ENCODE measurements around the gene BCL7A. TPM values are rescaled to one million over a fixed set of nuclear protein-coding genes. Genes with fewer than 3 reads are reported as not detected.
"Not testable (repeated sequence)": the region's sequence is repeated elsewhere in the genome, so short reads cannot be mapped to it uniquely, and the experiment has no call there.

The BCL7A gene
- total RNA-seq, 1 donor from 2014 or later, result 3.2 TPM

GRCh38 chr12:122024132-122024785 lies 2.6 kb downstream of the BCL7A start:
- no peak for DNase-seq (ENCODE audit: low spot score)

- DNase-seq (ENCODE audit: low spot score), result no peak
Observed at GRCh38 chr12:122026706-122027333, 5.1 kb downstream of the BCL7A start.

DNA sequence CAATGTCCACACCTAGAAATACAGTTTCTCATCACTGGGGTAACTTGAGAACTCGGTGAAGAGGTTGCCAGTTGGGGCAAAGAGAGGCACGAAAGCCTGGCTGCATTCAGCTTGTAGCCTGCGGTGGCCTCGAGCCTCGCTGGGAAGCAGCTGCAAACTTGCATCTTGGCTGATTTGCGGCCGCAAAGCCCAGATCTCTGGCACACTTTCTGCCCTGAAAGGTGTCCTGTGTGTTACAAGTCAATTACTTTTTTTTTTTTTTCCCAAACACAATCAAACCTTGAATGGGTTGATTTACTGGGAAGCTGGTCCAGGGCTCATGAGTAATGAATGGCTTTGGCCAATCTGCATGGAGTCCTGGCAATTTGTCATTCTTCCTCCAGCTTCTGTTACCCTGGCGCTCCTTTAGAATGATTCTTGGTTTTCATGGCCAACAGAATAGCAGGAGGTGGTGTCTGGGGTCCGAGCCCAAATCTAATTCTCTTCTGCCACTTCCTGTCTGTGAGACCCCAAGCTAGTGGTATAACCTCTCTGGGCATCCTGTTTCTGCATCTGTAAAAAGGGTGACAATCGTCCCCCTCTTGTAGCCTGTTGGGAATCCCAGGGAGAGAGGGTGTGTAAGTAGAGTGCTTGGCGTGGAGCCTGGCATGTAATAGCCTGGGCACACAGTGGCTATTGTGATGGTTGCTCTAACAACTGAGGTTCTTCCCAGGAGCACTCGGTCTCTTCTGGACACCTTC lies 6.7 kb downstream of the BCL7A start:
- no peak for DNase-seq (ENCODE audit: low spot score)

DNA sequence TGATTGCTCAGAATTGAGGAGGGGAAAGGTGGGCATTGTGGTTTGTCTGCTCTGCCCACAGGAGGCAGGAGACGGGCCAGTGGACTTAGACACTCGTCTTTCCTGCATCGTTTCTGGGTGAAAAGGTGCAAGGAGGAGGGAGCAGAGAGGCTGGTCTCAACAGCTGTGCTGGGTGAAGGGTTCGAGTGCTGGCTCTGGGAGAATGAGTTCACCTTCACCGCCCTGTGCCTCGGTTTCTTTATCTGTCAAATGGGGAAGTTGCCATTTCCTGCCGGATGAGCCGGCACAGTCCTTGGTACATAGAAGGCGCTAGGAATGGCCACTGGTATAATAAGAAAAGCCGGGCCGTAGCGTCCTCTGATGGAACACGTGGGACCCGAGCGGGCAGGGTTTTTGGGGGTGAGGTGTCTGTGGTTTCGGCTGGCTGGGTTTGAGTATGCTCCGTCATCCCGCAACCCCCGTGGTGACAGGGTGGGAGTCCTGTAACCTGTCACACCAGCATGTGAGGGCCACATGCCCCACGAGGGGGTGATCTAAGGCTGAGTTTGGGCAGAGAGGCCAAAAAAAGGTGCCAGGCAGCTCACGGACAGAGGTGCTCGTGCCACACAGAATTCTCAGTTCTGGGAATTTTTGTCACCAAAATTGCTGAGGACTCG lies 7.3 kb downstream of the BCL7A start:
- no peak for DNase-seq (ENCODE audit: low spot score)

DNA sequence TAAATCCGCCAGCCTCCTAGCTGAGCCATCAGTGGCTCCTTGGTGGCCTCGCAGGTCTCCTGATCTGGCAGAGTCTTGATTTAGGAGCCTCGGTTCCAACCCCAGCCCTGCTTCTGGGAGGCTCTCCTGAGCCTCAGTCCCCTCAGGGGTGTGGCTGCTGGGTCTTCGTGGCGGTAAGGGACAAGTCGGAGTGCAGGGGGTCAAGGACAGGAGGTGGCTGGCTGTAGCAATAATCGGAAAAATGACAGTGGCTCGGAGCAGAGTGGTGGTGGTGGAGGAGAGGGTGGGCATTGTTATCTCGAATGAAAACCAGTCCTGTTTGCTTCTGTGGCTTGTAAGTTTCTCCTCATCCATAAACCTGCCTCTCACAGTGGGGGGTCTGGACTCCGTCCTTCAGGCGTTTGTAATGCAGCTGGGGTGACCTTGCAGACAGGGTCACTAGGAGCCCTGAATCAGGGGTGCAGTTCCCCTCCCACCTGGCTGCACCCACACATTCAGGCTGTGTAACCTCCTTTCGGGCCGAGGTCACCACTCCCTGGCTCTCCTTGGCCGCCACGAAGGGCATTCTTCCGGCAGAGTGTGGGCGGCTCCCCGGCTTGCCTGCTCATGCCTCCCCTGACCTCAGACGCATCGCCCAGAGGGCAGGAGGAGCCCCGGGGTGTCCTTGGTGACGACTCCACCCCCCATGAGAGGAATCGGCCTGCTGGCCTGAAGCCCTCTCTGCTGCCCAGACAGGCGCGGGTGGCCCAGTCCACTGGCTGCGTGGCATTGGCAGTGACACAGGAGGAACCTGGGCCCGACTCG lies 8.1 kb downstream of the BCL7A start:
- DNase-seq (ENCODE audit: low spot score), result no peak

GRCh38 chr12:122030424-122031035 lies 8.8 kb downstream of the BCL7A start:
- no peak for DNase-seq (ENCODE audit: low spot score)

DNA sequence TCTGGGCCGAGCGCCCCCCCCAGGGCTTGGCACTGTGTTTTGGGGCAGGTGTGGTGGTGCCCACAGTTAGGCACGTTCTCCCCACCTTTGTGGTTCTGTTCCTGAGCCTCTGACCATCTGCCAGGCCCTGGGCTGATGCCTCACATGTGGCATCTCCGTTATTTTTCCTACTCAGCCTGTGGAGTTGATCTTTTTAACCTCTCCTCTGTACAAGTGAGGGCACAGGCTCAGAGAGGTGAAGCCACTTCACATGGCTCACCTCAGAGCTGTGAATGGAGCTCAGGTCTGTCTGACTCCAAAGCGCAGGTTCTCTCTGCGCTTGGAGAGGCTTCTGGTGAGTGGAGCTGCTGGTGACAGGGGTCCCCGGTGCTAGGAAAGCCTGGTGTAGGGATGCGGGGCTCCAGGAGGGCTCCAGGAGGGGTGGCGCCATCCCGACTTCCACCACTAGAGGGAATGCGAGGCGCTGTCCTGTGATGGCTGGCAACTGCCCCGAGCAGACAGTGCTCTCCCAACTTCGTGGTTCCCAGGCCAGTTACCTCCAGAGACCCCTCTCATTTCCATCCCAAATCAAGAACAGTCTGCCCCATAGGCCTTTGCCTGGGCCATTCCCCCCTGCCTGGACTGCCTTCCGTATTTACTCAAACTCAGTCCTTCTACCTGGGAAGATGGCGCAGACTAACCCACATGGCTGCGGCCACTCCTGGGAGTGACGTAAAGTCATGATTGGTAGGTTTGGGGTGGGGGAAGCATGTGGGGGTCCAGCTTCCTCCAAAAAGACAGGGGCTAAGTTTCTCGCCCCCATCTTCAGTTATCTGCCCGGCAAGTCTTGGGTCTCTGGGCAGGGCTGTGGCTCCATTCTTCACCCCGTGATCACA lies 9.9 kb downstream of the BCL7A start:
- DNase-seq (ENCODE audit: low spot score), result no peak

DNA sequence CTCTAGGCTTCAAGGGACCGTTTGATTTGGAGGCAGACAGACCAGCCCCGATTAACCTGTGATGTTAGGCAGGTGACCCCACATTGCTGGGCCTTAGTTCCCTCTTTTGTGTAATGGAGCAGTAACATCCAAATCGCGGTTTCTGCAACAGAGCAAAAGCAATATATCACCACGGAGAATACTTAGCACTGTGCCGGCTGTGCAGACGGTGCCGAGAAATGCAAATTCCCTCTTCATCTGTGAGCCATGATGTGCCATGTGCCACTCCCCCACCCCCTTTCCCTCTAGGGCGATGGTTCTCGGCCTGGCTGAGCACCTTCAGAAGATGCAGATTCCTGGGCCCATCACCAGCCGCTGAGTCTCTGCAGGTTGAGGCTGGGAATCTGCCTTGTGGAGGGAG lies 10.9 kb downstream of the BCL7A start:
- no peak for DNase-seq (ENCODE audit: low spot score)

GRCh38 chr12:122035292-122035691 lies 13.6 kb downstream of the BCL7A start:
- no peak for DNase-seq (ENCODE audit: low spot score)

GRCh38 chr12:122036153-122036552 lies 14.5 kb downstream of the BCL7A start:
- DNase-seq (ENCODE audit: low spot score), result no peak

DNA sequence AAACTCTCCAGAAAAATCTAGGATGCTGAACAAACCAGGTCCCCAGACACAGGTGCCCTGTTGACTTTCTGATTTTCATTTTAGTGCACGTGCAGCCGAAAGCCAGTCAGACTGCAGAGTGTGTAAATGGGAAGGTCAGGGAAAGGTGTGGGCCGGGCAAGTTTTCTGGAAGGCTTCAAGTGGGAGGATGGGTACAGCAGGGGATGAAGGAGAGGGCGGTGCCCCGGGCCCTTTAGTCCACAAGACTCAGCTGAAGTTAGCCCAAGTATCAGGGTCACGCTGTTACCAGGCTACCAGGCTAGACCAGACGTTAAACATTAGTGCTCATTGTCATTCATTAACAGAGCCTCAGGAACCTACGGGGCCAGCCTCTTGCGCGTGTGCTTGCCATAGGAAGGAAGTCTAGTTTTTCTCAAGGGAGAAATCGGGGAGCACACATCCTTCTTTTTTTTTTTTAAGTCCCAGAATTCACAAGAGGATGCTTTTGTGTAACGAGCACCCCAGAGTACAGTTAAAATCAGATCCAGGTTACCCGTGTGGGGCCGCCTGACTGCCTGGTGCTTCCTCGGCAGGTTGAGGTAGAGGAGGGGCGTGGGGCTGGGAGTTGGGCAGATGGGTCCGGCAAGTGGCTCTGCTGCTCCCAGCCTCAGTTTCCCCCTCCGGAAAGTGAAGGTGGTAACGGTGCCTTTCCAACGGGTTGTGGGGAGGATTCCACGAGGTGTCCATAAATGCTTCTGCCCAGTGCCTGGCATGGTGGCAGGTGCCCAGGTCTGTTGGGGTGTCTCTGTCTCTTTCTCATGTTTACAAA lies 19.1 kb downstream of the BCL7A start:
- no peak for DNase-seq (ENCODE audit: low spot score)

GRCh38 chr12:122041458-122041857 lies 19.8 kb downstream of the BCL7A start:
- not testable (repeated sequence) for DNase-seq (ENCODE audit: low spot score)

DNA sequence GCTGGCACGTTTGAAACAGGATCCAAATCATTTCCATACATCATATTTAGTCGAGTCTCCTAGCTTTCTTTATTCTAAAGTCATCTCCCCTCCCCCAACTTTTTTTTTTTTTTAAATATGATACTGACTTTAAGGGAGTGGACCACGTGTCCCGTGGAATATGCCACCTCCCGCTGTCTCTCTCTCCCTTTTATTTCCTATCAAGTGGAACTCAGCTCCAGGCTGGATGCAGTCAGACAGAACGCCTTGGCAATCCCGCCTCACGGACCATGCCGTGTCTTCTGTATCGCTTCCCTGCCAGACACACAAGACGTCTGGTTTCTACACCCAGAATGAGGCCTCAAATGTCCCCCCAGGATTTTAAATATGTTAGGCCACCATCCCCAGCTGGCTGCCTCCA lies 21.2 kb downstream of the BCL7A start:
- no peak for DNase-seq (ENCODE audit: low spot score)

DNA sequence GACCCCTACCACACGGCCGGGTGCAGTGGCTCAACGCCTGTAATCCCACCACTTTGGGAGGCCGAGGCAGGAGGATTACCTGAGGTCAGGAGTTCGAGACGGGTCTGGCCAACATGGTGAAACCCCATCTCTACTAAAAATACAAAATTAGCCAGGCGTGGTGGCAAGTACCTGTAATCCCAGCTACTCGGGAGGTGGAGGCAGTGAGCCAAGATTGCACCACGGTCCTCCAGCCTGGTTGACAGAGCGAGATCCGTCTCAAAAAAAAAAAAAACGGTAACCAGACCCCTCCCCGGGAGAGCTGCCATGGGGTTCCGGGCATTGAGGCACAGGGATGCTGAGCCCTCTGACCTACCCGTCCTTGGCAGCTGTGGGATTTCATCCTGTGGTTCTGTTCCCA lies 21.8 kb downstream of the BCL7A start:
- DNase-seq (ENCODE audit: low spot score), result no peak

DNA sequence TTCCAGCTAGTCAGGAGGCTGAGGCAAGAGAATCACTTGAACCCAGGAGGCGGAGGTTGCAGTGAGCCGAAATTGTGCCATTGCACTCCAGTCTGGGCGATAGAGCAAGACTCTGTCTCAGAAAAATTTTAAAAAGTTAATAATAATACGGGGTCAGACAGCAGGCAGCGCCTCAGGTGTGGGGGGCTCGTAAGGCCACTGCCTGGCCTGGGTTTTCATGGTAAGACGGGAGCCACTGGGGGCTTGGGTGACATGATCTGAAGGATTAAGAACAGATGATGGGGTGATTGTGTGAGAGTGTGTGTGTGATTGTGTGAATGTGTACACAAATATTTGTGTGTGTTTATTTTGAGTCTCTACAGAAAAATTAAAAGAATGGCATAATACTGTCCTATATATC lies 23.6 kb downstream of the BCL7A start:
- DNase-seq (ENCODE audit: low spot score), result no peak

DNA sequence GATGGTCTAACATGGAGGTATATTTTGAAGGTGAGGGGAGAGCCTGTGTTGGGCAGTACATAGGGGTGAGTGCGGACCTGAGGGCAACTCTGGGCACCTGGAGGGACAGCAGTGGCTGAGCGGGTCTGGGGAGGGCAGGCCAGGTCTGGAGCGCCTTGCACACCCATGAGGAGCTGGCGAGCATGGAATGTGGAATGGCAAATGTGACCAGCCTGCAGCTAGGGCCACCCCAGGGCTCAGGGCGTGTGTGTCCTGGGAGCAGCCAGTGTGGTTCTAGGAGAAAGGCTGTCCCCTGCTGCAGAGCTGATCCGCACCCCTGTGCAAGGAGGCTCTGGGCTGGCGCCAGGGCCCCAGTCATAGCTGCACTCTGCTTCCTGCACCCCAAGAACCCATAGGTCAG lies 24.5 kb downstream of the BCL7A start:
- no peak for DNase-seq (ENCODE audit: low spot score)

DNA sequence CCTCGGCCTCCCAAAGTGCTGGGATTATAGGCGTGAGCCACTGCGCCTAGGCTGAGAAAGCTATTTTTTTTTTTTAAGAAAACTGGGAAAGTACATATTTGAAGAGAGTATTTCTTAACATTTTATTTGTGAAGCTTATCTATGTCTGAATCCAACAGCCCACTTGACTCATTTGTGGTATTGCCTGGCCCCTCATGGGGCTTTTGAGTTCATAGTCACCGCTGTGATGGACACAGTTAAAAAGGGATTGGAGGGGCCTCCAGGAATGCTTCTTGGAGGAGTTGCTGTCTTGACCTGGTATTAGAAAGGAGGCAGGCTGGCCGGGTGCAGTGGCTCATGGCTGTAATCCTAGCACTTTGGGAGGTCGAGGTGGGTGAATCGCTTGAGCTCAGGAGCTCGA lies 26.5 kb downstream of the BCL7A start:
- no peak for DNase-seq (ENCODE audit: low spot score)

DNA sequence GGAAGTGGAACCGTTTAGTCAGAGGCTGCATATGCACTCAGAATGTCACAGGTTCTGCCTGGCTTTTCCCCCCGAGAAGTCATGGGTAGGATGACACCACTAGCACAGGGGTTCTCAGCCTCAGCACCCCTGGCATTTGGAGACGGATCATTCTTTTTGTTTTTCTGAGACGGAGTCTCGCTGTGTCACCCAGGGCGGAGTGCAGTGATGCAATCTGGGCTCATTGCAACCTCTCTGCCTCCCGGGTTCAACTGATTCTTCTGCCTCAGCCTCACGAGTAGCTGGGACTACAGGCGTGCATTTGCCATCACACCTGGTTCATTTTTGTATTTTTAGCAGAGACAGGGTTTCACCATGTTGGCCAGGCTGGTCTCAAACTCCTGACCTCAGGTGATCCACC lies 28.1 kb downstream of the BCL7A start:
- no peak for DNase-seq (ENCODE audit: low spot score)

DNA sequence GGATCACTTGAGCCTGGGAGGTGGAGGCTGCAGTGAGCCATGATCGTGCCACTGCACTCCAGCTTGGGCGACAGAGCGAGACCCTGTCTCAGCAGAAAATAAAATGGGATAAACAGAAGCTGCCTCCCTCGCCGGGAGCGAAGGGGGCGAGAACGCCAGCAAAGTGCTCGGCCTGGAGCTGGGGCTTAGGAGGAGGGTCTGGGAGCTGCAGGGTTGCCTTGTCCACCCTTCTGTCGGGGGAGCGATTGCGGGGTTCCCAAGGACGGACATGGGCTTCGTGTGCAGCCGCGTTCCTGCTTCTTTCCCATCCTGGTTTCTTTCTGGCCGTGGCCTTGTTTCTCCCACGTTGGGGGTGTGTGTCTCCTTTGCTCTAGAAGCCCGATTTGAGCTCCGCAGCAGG lies 29.0 kb downstream of the BCL7A start:
- DNase-seq (ENCODE audit: low spot score), result no peak
